IMR-90 (cell line): ENCODE results near the gene RNF4. TPM values are rescaled to one million over a fixed set of nuclear protein-coding genes. Genes with fewer than 3 reads are reported as not detected.

ENCODE experiments used
- ATAC-seq: fragments of 200-7000 bp; cut with Tn5 transposase; 2 replicates; pipeline ENCODE4 v1.9.1; 2020; ENCODE audit warnings: low read depth, mild to moderate bottlenecking, moderate library complexity
- BruUV-seq: library from RNA; stranded (reverse); fragments of 400-500 nt; replicated peaks from 2 replicates; lab custom pipeline; 2021; lab: Mats Ljungman, UMichigan
- CTCF ChIA-PET: fragments of 300-600 bp; formaldehyde crosslinking; extraction: SDS; loops from one replicate; lab custom pipeline; 2021; ENCODE audit warnings: antibody characterized with exemption; lab: Yijun Ruan, JAX
- POLR2A ChIA-PET: fragments of 300-600 bp; sonication (Branson Sonifier 250); formaldehyde crosslinking; loops from one replicate; lab custom pipeline; 2022; ENCODE audit warnings: antibody characterized with exemption; ENCODE audit not compliant: unreplicated experiment; lab: Charles Lee
- DNase-seq: peaks from one replicate; pipeline ENCODE4 v3.0.0; 2013
- H2AFZ ChIP-seq: replicated peaks from 2 replicates; pipeline ENCODE3; 2013; ENCODE audit warnings: low read length, mild to moderate bottlenecking; ENCODE audit not compliant: poor library complexity
- H2AK5ac ChIP-seq: 2 replicates; pipeline ENCODE4 v1.6.1; 2013; ENCODE audit warnings: low read depth, low read length, inconsistent platforms
- H2AK9ac ChIP-seq: replicated peaks from 2 replicates; pipeline ENCODE3; 2013; ENCODE audit warnings: mild to moderate bottlenecking, low read depth, low read length, moderate library complexity; ENCODE audit not compliant: poor library complexity
- H2BK120ac ChIP-seq: 2 replicates; pipeline ENCODE4 v1.6.1; 2013; ENCODE audit warnings: low read depth, low read length, inconsistent platforms
- H2BK15ac ChIP-seq: 3 replicates; pipeline ENCODE4 v1.6.1; 2013; ENCODE audit warnings: low read depth, low read length, inconsistent platforms
- H2BK20ac ChIP-seq: 2 replicates; pipeline ENCODE4 v1.6.1; 2013; ENCODE audit warnings: low read depth, mild to moderate bottlenecking, inconsistent platforms, low read length, moderate library complexity
- H2BK5ac ChIP-seq: 2 replicates; pipeline ENCODE4 v1.6.1; 2013; ENCODE audit warnings: mild to moderate bottlenecking, low read depth, low read length, inconsistent platforms; ENCODE audit not compliant: poor library complexity, severe bottlenecking
- H3K14ac ChIP-seq: replicated peaks from 2 replicates; pipeline ENCODE4 v1.6.1; 2013; ENCODE audit warnings: low read depth, low read length, inconsistent platforms
- H3K18ac ChIP-seq: 2 replicates; pipeline ENCODE4 v1.6.1; 2013; ENCODE audit warnings: low read depth, low read length, control low read depth
- H3K23ac ChIP-seq: 2 replicates; pipeline ENCODE4 v1.6.1; 2013; ENCODE audit warnings: low read depth, low read length, inconsistent platforms
- H3K27ac ChIP-seq: 2 replicates; pipeline ENCODE4 v1.5.1; 2013; ENCODE audit warnings: mild to moderate bottlenecking, control low read depth, low read length; ENCODE audit not compliant: insufficient read depth
- H3K27me3 ChIP-seq: 2 replicates; pipeline ENCODE4 v1.6.1; 2013; ENCODE audit warnings: low read length; ENCODE audit not compliant: control insufficient read depth, insufficient read depth
- H3K36me3 ChIP-seq: 2 replicates; pipeline ENCODE4 v1.6.1; 2013; ENCODE audit warnings: low read length, mixed read lengths; ENCODE audit not compliant: control insufficient read depth, insufficient read depth
- H3K4ac ChIP-seq: 2 replicates; pipeline ENCODE4 v1.6.1; 2013; ENCODE audit warnings: low read depth, low read length, inconsistent platforms
- H3K4me1 ChIP-seq: 2 replicates; pipeline ENCODE4 v1.6.1; 2013; ENCODE audit warnings: low read length, mixed read lengths; ENCODE audit not compliant: control insufficient read depth, insufficient read depth
- H3K4me2 ChIP-seq: 2 replicates; pipeline ENCODE4 v1.6.1; 2013; ENCODE audit warnings: low read depth, mild to moderate bottlenecking, control low read depth, low read length, moderate library complexity
- H3K4me3 ChIP-seq: 2 replicates; pipeline ENCODE4 v1.5.1; 2013; ENCODE audit warnings: low read depth, mild to moderate bottlenecking, control low read depth, low read length, moderate library complexity; ENCODE audit not compliant: insufficient read depth
- H3K56ac ChIP-seq: 2 replicates; pipeline ENCODE4 v1.6.1; 2013; ENCODE audit warnings: low read length, inconsistent platforms; ENCODE audit not compliant: insufficient read depth; ENCODE audit errors: extremely low read depth
- H3K79me1 ChIP-seq, 2 experiments: 2 replicates each; pipeline ENCODE4 v1.6.1; 2013; ENCODE audit warnings: low read length in 2 of 2, inconsistent platforms in 1 of 2, low read depth in 1 of 2
- H3K9ac ChIP-seq: 2 replicates; pipeline ENCODE4 v1.6.1; 2013; ENCODE audit warnings: low read depth, low read length, control low read depth
- H3K9me1 ChIP-seq: 2 replicates; pipeline ENCODE4 v1.6.1; 2013; ENCODE audit warnings: low read length, inconsistent platforms; ENCODE audit not compliant: insufficient read depth
- H3K9me3 ChIP-seq: 2 replicates; pipeline ENCODE4 v1.6.1; 2013; ENCODE audit warnings: low read length; ENCODE audit not compliant: control insufficient read depth, insufficient read depth
- H4K20me1 ChIP-seq: 2 replicates; pipeline ENCODE4 v1.6.1; 2013; ENCODE audit warnings: low read length, inconsistent platforms; ENCODE audit not compliant: insufficient read depth
- H4K5ac ChIP-seq: 2 replicates; pipeline ENCODE4 v1.6.1; 2013; ENCODE audit warnings: mild to moderate bottlenecking, low read depth, low read length, control low read depth
- H4K8ac ChIP-seq, 2 experiments: 2 replicates each; pipeline ENCODE4 v1.6.1; 2013; ENCODE audit warnings: low read depth in 2 of 2, low read length in 2 of 2, control low read depth in 1 of 2, inconsistent platforms in 1 of 2
- H4K91ac ChIP-seq: 2 replicates; pipeline ENCODE4 v1.6.1; 2013; ENCODE audit warnings: low read depth, low read length, inconsistent platforms; ENCODE audit not compliant: insufficient read depth
- BHLHE40 ChIP-seq: fragments of 150-350 bp; IDR thresholded peaks from 2 replicates; pipeline ENCODE4 v1.6.1; 2016; ENCODE audit warnings: mild to moderate bottlenecking, low read depth, low read length
- FOS ChIP-seq: fragments of 150-350 bp; IDR thresholded peaks from 2 replicates; pipeline ENCODE4 v1.6.1; 2016; ENCODE audit warnings: low read depth, low read length
- MAFK ChIP-seq: IDR thresholded peaks from 2 replicates; pipeline ENCODE4 v1.6.1; 2012; ENCODE audit warnings: low read depth, low read length, improper control_type of control experiment
- MAZ ChIP-seq: IDR thresholded peaks from 2 replicates; pipeline ENCODE4 v1.6.1; 2012; ENCODE audit warnings: low read depth, mild to moderate bottlenecking, low read length, improper control_type of control experiment, moderate library complexity, borderline replicate concordance
- NFE2L2 ChIP-seq: fragments of 150-350 bp; IDR thresholded peaks from 2 replicates; pipeline ENCODE4 v1.6.1; 2016; ENCODE audit warnings: low read depth, mild to moderate bottlenecking, low read length
- POLR2A ChIP-seq: IDR thresholded peaks from 2 replicates; pipeline ENCODE4 v1.6.1; 2012; ENCODE audit warnings: mild to moderate bottlenecking, low read depth, low read length
- WGBS, 2 experiments: methylation state at CpG; one replicate each; pipeline versions ENCODE4 v1.1.5 to v1.1.7; 2013; ENCODE audit warnings: missing lambda C conversion rate in 2 of 2; ENCODE audit not compliant: insufficient read length in 1 of 2; ENCODE audit errors: extremely low coverage in 2 of 2; 5-methylcytosine and 5-hydroxymethylcytosine counted together
- dilution Hi-C: fragments of 300-500 bp; cut with HindIII; formaldehyde crosslinking; loops from one replicate; pipeline ENCODE4 v1.14.3; 2018; ENCODE audit warnings: low sequenced_read_pairs; ENCODE audit not compliant: unreplicated experiment
- in situ Hi-C: fragments of 300-500 bp; cut with MboI; formaldehyde crosslinking; loops from 3 replicates; pipeline ENCODE4 v1.14.3; 2019; ENCODE audit warnings: low sequenced_read_pairs, inconsistent platforms, mixed read lengths
- intact Hi-C: fragments of 100-400 bp; cut with micrococcal nuclease; formaldehyde crosslinking; loops from 2 replicates; pipeline ENCODE4 v1.10.0; 2022
- polyA plus RNA-seq, 3 experiments: library from polyadenylated mRNA; depleted of rRNA; stranded (reverse); fragments of >200 nt; gene quantifications; 2 replicates each; pipeline ENCODE4 v1.2.3, GENCODE V29; 2012; ENCODE audit warnings: low replicate concordance in 1 of 3
- total RNA-seq: library from RNA; depleted of rRNA; stranded (reverse); fragments of >200 nt; gene quantifications from 2 replicates; pipeline ENCODE4 v1.2.3, GENCODE V29; 2012
- TF ChIP-seq, protein P1 (sequence below): conservative IDR thresholded peaks from 2 replicates; pipeline ENCODE4 v1.5.1; 2012; ENCODE audit warnings: mild to moderate bottlenecking, low read depth, low read length, improper control_type of control experiment
- TF ChIP-seq, protein P2 (sequence below): fragments of 150-350 bp; IDR thresholded peaks from 2 replicates; pipeline ENCODE4 v1.6.1; 2016; ENCODE audit warnings: low read depth, mild to moderate bottlenecking, low read length, moderate library complexity, borderline replicate concordance
- TF ChIP-seq, protein P3 (sequence below): fragments of 150-350 bp; IDR thresholded peaks from 2 replicates; pipeline ENCODE4 v1.6.1; 2017; ENCODE audit warnings: mild to moderate bottlenecking, antibody characterized with exemption, low read length, low read depth

Gene RNF4
- total and polyA plus RNA-seq, 2 of the 4 experiments (the other 2 are of a cell fraction): 63.8 to 73.8 TPM

DNA sequence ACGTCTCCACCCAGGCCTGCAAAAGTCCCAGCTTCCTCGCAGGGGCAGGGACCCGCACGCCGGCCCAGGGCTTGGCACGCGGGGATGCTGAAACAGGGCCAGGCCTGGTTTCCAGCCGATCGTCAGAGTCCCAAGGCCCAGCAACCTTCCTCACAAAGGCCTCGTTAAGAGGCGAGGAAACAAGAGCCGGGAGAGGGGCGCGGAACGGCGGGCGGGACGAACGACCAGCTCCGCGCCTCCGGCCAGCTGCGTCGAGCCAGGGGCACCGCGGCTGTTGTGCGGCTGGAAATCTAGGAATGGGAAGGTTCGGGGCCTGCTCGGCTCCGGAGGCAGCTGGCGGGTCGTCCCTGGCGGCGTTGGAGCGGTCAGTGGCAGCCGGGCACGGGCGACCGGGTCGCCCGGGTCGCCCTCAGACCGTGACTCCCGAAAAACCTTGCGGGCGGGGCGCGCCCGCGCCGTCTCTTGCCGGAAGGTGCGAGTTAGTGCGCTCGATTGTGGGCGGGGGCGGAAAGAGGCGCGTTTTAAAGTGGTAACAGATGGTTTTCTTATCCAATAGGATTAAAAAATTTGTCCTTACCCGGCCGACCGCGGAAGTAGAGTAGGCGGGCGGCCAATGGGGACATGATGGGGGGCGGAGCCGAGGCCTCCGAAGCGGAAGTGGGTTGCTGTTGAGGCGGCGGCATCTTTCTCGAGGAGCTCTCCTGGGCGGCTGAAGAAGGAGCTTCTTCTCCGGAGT is at the start of gene RNF4 (continued):
- TF ChIP-seq, protein P1, sequence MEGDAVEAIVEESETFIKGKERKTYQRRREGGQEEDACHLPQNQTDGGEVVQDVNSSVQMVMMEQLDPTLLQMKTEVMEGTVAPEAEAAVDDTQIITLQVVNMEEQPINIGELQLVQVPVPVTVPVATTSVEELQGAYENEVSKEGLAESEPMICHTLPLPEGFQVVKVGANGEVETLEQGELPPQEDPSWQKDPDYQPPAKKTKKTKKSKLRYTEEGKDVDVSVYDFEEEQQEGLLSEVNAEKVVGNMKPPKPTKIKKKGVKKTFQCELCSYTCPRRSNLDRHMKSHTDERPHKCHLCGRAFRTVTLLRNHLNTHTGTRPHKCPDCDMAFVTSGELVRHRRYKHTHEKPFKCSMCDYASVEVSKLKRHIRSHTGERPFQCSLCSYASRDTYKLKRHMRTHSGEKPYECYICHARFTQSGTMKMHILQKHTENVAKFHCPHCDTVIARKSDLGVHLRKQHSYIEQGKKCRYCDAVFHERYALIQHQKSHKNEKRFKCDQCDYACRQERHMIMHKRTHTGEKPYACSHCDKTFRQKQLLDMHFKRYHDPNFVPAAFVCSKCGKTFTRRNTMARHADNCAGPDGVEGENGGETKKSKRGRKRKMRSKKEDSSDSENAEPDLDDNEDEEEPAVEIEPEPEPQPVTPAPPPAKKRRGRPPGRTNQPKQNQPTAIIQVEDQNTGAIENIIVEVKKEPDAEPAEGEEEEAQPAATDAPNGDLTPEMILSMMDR: no peak
- TF ChIP-seq FOS (no peak), MAZ (peak; percentile 59; the same call in 1 of the 2 replicates)

DNA sequence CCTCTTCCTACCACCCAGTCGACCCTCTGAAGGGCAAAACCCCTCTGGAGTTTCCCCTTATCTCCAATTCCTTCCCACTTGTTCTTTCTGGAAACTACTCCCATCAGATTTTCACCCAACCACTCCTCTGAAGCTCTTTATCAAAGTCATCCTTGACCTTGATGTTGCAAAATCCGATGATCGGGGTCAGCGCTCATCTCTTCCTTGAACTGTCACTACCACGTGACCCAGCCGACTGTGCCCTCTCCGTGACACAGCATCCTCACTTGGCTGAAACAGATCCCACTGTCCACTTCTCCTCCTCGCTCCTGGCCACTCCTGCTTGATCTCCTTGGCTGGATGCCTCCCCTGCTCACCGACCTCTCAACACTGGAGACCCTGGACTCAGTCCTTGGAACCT is 49.1 kb upstream of the RNF4 start:
- no TSS peak for BruUV-seq
- H3K23ac ChIP-seq: no peak overlapping the region
- DNase-seq (no peak), ATAC-seq (no peak)
- in situ Hi-C loops (no loop called here), intact Hi-C loops (loop anchor here (10.0 kb wide), 1 partner anchor 155 kb away; the partner anchor contains the start of gene MXD4), dilution Hi-C loops (no loop called here)
- H2AK5ac ChIP-seq: no peak overlapping the region
- H3K4ac ChIP-seq: no peak overlapping the region
- 48% methylated on average over 8 of the region's 9 CpGs; no CpG with 5 or more reads in 1 of the 2 experiments for WGBS, 2 experiments
- no peak overlapping the region for H2AFZ ChIP-seq
- POLR2A ChIA-PET: no interaction called here
- H3K14ac ChIP-seq: no peak overlapping the region
- no peak overlapping the region for H2AK9ac ChIP-seq
- H2BK15ac ChIP-seq: no peak overlapping the region
- H4K5ac ChIP-seq: no peak overlapping the region
- no peak overlapping the region for H3K4me2 ChIP-seq
- H2BK5ac ChIP-seq: no peak overlapping the region
- CTCF ChIA-PET: no interaction called here
- H4K91ac ChIP-seq: no peak overlapping the region
- no peak overlapping the region for H2BK20ac ChIP-seq
- H3K79me1 ChIP-seq: no peaks in the 10 kb centered on the region
- no peak overlapping the region for H4K8ac ChIP-seq
- no peaks in the 10 kb centered on the region for H3K9me1 ChIP-seq
- no peak overlapping the region for H3K56ac ChIP-seq
- peaks cover 70% of the 10 kb centered on the region for H3K27me3 ChIP-seq
- H3K27ac ChIP-seq: no peak overlapping the region
- peaks cover 2% of the 10 kb centered on the region; the same call in 1 of the 2 replicates for H3K4me1 ChIP-seq
- no peak overlapping the region for H2BK120ac ChIP-seq
- H3K9ac ChIP-seq: no peak overlapping the region
- no peaks in the 10 kb centered on the region for H4K20me1 ChIP-seq
- H3K36me3 ChIP-seq: no peaks in the 10 kb centered on the region
- no peak overlapping the region for H3K4me3 ChIP-seq
- H3K18ac ChIP-seq: no peak overlapping the region
- H3K9me3 ChIP-seq: 0 out of 2 replicates have a peak, but pooled peaks cover 2% of the 10 kb centered on the region
- TF ChIP-seq, protein P2, sequence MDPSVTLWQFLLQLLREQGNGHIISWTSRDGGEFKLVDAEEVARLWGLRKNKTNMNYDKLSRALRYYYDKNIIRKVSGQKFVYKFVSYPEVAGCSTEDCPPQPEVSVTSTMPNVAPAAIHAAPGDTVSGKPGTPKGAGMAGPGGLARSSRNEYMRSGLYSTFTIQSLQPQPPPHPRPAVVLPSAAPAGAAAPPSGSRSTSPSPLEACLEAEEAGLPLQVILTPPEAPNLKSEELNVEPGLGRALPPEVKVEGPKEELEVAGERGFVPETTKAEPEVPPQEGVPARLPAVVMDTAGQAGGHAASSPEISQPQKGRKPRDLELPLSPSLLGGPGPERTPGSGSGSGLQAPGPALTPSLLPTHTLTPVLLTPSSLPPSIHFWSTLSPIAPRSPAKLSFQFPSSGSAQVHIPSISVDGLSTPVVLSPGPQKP: no peak
- TF ChIP-seq, protein P3, sequence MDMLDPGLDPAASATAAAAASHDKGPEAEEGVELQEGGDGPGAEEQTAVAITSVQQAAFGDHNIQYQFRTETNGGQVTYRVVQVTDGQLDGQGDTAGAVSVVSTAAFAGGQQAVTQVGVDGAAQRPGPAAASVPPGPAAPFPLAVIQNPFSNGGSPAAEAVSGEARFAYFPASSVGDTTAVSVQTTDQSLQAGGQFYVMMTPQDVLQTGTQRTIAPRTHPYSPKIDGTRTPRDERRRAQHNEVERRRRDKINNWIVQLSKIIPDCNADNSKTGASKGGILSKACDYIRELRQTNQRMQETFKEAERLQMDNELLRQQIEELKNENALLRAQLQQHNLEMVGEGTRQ: no peak
- no peak for TF ChIP-seq BHLHE40
- TF ChIP-seq NFE2L2: no peak
- TF ChIP-seq POLR2A: no peak
- no peak for TF ChIP-seq MAFK
- TF ChIP-seq, protein P1: no peak
- no peak for TF ChIP-seq MAZ
